Activated B cell treated with CpG ODN at 0.5 μM for 24 hours (primary cell): ENCODE data around the gene ICE2. TPM values are rescaled to one million over a fixed set of nuclear protein-coding genes. Genes with fewer than 3 reads are reported as not detected.

Experiments
- ATAC-seq: fragments of 200-7000 bp; cut with Tn5 transposase; one replicate; pipeline ENCODE4 v1.10.0; 2021; ENCODE audit warnings: low read depth, mild to moderate bottlenecking, moderate library complexity
- CTCF ChIA-PET: fragments of 350-600 bp; sonication (Branson Sonifier 250); formaldehyde crosslinking; loops from one replicate; lab custom pipeline; 2021; ENCODE audit warnings: antibody characterized with exemption; lab: Charles Lee
- POLR2A ChIA-PET: fragments of 350-600 bp; sonication (Branson Sonifier 250); formaldehyde crosslinking; loops from one replicate; lab custom pipeline; 2021; ENCODE audit warnings: antibody characterized with exemption; lab: Charles Lee
- DNase-seq: peaks from one replicate; pipeline ENCODE4 v3.0.0; 2022
- H3K27ac Mint-ChIP-seq: one replicate; pipeline ENCODE4 v1.8.0; 2020; ENCODE audit warnings: mixed read lengths
- H3K27me3 Mint-ChIP-seq: one replicate; pipeline ENCODE4 v1.8.0; 2021; ENCODE audit warnings: mixed read lengths
- H3K36me3 Mint-ChIP-seq: one replicate; pipeline ENCODE4 v1.8.0; 2021; ENCODE audit warnings: low read depth, mixed read lengths
- H3K4me1 Mint-ChIP-seq: one replicate; pipeline ENCODE4 v1.8.0; 2021; ENCODE audit warnings: mixed read lengths
- H3K4me3 Mint-ChIP-seq: one replicate; pipeline ENCODE4 v1.8.0; 2020; ENCODE audit warnings: mild to moderate bottlenecking, mixed read lengths
- H3K9me3 Mint-ChIP-seq: one replicate; pipeline ENCODE4 v1.8.0; 2020; ENCODE audit warnings: mixed read lengths
- CTCF ChIP-seq: fragments of 200-600 bp; IDR thresholded peaks from one replicate; pipeline ENCODE4 v1.8.0; 2022; ENCODE audit warnings: antibody characterized with exemption, mild to moderate bottlenecking
- intact Hi-C: fragments of 100-400 bp; cut with micrococcal nuclease; formaldehyde crosslinking; loops from one replicate; pipeline ENCODE4 v1.15.1; 2024
- total RNA-seq: library from RNA; stranded (reverse); gene quantifications from 2 replicates; pipeline ENCODE4 v1.2.3, GENCODE V29; 2022

The ICE2 gene
- total RNA-seq, 1 donor from 2014 or later, result 78.0 TPM

- DNase-seq (no peak), ATAC-seq (no peak)
- Mint-ChIP-seq H3K27ac (no peak overlapping the region), H3K4me3 (no peak overlapping the region), H3K9me3 (no peaks in the 10 kb centered on the region), H3K27me3 (no peaks in the 10 kb centered on the region), H3K4me1 (no peaks in the 10 kb centered on the region), H3K36me3 (peaks cover 47% of the 10 kb centered on the region)
- ChIA-PET CTCF (interaction anchor here (0.6 to 2.6 kb wide), 2 partner anchors 83 to 84 kb away, joined by 3 to 18 read pairs; no protein-coding TSS in a partner anchor), POLR2A (no interaction called here)
- TF ChIP-seq CTCF, result no peak
- intact Hi-C loops, result loop anchor here (5.0 kb wide), 1 partner anchor 45 kb away; the partner anchor contains the start of gene ANXA2
Observed at GRCh38 chr15:60442763-60443162, 36.2 kb downstream of the ICE2 start.

DNA sequence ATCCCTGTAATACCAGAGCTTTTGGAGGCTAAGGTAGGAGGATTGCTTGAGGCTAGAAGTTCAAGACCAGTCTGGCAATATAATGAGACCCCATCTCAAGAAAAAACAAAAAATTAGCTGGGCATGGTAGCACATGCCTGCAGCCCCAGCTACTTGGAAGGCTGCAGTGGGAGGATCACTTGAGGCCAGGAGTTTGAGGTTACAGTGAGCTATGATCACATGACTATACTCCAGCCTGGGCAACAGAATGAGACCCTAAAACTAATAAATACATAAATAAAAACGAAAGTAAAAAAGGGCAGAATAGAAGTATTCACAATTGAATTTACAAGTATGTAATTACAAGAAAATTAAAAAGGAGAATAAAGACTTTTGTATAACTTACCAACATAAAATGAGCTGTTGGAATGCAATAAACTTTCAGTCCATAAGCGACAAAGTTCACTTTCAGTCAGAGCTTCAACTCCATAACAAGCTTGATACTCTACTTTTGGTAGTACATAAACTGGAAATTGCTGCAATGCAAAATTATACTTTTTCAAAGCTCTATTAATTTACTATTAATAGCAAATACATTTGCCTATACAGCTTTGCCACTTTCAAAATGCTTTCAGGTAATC, 36.8 kb downstream of the ICE2 start:
- intact Hi-C loops, result loop anchor here (5.0 kb wide), 1 partner anchor 45 kb away; the partner anchor contains the start of gene ANXA2
- TF ChIP-seq CTCF, result no peak
- no peak overlapping the region for H3K4me3 Mint-ChIP-seq
- peaks cover 44% of the 10 kb centered on the region for H3K36me3 Mint-ChIP-seq
- DNase-seq, result no peak
- H3K27me3 Mint-ChIP-seq, result no peaks in the 10 kb centered on the region
- POLR2A ChIA-PET, result no interaction called here
- CTCF ChIA-PET, result interaction anchor here (0.6 kb wide), 1 partner anchor 83 kb away, joined by 3 read pairs; no protein-coding TSS in a partner anchor
- H3K9me3 Mint-ChIP-seq, result no peaks in the 10 kb centered on the region
- no peaks in the 10 kb centered on the region for H3K4me1 Mint-ChIP-seq
- H3K27ac Mint-ChIP-seq, result no peak overlapping the region
- ATAC-seq, result no peak

- POLR2A ChIA-PET, result interaction anchor here (0.6 kb wide), 1 partner anchor 43 kb away, joined by 8 read pairs; the partner anchor contains the start of gene ANXA2
- intact Hi-C loops, result loop anchor here (5.0 kb wide), 1 partner anchor 44 kb away; the partner anchor contains the start of gene ANXA2
- DNase-seq (no peak), ATAC-seq (no peak)
- no peaks in the 10 kb centered on the region for H3K9me3 Mint-ChIP-seq
- peaks cover 37% of the 10 kb centered on the region for H3K36me3 Mint-ChIP-seq
- CTCF ChIA-PET, result no interaction called here
- no peak for TF ChIP-seq CTCF
- no peak overlapping the region for H3K27ac Mint-ChIP-seq
- H3K27me3 Mint-ChIP-seq, result no peaks in the 10 kb centered on the region
- H3K4me3 Mint-ChIP-seq, result no peak overlapping the region
- no peaks in the 10 kb centered on the region for H3K4me1 Mint-ChIP-seq
Observed at GRCh38 chr15:60441331-60441730, 37.6 kb downstream of the ICE2 start.

DNA sequence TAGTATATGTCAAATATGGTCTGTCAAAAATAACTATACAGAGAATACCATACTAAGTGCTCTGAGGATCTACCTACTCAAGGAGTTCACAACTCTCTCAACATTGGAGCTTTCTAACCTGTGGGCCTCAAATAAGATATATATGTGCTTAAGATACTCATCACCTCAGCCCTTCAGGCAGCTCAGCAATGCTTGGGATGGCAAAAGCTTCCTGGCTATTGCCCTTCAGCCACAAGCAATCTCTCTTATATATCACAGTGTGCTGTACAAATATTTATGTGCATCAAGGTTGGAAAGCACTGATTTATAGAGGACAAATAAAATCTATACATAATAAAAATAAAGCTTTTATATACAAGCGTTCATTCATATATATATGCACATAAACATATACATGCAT, 40.3 kb downstream of the ICE2 start:
- H3K27me3 Mint-ChIP-seq, result no peaks in the 10 kb centered on the region
- no peaks in the 10 kb centered on the region for H3K4me1 Mint-ChIP-seq
- H3K27ac Mint-ChIP-seq, result no peak overlapping the region
- ATAC-seq, result no peak
- DNase-seq, result no peak
- no peak overlapping the region for H3K4me3 Mint-ChIP-seq
- peaks cover 48% of the 10 kb centered on the region for H3K36me3 Mint-ChIP-seq
- TF ChIP-seq CTCF, result no peak
- ChIA-PET CTCF (interaction anchor here (0.8 kb wide), 1 partner anchor 81 kb away, joined by 3 read pairs; no protein-coding TSS in a partner anchor), POLR2A (no interaction called here)
- H3K9me3 Mint-ChIP-seq, result no peaks in the 10 kb centered on the region
- intact Hi-C loops, result no loop called here

- H3K27me3 Mint-ChIP-seq, result no peaks in the 10 kb centered on the region
- peaks cover 58% of the 10 kb centered on the region for H3K36me3 Mint-ChIP-seq
- H3K4me3 Mint-ChIP-seq, result no peak overlapping the region
- DNase-seq, result no peak
- no peaks in the 10 kb centered on the region for H3K4me1 Mint-ChIP-seq
- no peaks in the 10 kb centered on the region for H3K9me3 Mint-ChIP-seq
- TF ChIP-seq CTCF, result no peak
- CTCF ChIA-PET, result no interaction called here
- no peak for ATAC-seq
- POLR2A ChIA-PET, result no interaction called here
- H3K27ac Mint-ChIP-seq, result no peak overlapping the region
- intact Hi-C loops, result no loop called here
Observed at GRCh38 chr15:60428935-60429334, 50.0 kb downstream of the ICE2 start.
